HTR-8/SVneo (cell line): ENCODE data around the gene TSFM.
"Not testable (repeated sequence)": the region's sequence is repeated elsewhere in the genome, so short reads cannot be mapped to it uniquely, and the experiment has no call there.

Source experiments
- DNase-seq: peaks from one replicate; pipeline ENCODE4 v3.0.0; 2011; ENCODE audit warnings: low spot score, mixed read lengths; ENCODE audit not compliant: insufficient read length
- FAIRE-seq: peaks from 2 replicates; lab custom pipeline; 2011; peaks lifted over from hg19 to GRCh38; lab: Jason Lieb, UNC

TSFM gene

DNA sequence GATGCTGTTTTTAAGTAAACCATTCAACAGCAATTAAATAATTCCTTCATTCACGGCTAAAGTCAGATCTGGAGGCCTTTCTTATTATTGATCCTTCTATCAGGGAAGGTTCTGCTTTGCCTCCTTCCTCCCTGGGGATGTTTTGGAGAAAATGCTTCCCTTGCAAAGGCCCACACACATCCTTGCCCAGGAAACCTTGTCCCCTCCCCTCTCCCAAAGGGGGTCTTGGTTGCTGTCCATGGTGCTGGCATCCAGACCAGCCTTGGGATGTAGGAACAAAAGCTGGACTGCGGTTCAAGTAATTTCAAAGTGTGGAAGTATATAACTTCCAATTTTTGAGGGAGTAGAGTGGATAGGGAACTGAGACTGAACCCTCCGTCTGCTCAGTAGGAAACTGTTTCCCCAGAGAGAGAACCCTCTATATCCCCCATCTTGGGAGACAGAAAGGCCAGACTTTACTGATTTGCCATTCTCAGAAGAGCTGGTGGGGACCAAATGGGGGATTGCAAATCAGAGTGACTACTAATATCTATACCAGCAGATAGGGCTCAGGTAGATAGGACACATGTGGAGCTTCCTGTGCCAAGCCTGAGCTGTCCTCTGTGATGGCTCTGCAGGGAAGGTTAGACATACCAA lies 22.1 kb upstream of the TSFM start:
- DNase-seq (no peak), FAIRE-seq (no peak)

DNA sequence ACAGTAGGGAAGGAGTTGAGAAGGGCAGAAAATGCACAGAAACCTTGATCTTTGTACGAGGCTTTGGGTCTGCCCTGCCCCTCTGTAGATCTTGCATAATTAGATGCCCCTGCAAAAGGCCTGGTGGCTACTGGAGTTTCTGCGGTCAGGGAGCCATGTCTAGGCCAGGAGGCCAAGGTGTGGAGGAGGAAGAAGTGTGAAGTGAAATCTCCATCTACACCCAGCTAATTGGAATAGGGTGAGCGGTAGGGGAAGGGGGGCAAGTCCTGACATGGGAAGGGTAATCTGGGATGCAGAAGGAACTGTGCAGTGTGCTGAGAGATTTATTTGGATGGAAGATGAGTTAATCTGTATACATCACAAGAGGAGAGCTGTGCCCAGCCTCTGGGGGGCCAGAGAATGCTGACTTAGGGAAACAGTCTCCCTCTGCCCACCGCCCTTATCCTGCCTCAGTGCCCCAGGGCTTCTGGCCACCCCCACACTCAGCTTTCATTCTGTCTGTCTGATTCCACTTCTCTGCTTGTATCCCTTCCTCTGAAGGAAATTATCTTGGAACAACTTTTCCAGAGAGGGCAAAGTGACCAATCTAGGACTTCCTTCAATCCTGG lies 21.1 kb upstream of the TSFM start:
- DNase-seq (no peak), FAIRE-seq (no peak)

DNA sequence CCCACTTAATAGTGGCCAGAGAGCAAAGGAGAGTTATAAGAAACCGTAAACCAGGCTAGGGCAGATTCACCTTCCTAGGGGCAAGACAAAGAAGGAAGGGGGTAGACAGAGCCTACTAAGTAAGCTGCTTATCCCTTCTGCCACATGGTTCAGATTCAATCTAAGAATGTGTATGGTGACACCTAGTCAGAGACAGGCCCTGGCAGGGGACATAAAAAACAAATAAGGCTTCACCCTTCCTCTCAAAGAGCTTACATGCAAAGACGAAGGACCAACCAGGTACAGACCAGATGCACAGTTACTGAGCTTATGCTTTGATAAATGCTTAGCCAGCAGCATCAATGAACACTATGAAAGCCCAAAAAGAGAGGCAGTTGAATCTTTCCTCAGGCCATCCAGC lies 20.1 kb upstream of the TSFM start:
- FAIRE-seq, result no peak

DNA sequence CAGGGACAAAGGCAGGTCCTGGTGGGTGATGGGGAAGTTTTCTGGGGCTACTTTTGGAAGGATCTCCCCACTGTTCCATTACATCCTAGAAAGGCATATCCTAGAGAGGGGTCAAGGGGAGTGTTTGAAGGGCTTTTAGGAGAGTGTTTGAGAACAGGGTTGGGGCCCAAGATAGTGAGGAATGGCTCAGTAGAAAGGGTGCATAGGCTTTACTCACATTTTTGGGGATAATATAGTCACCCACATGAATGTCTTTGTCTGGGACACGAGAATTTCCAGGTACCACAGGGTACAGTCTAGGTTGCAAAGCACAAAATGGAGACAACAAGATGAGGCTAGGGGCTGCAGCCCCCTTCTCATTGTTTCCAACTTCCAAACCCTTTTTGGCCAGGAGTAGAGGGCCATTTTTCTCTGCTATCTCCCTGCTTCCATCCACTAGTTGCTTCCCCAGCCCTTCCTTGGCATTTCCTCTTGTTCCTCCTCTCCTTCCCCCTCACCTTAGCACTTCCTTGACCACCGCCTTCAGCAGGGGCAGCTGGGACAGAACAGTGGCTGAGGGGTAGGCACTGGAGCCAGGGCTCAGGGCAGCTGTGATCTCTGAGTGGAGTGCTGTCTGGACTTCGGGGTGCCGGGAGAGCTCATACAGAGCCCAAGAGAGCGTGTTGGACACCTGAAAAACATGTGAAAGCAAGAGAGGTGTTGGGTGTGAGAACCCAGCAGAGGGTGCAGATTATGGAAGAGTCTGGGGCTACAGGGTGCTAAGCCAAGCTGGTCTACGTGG lies 18.5 kb upstream of the TSFM start:
- FAIRE-seq, result no peak

More for the DNA sequence above, 20.1 kb upstream of the TSFM start:
- DNase-seq, result no peak

DNA sequence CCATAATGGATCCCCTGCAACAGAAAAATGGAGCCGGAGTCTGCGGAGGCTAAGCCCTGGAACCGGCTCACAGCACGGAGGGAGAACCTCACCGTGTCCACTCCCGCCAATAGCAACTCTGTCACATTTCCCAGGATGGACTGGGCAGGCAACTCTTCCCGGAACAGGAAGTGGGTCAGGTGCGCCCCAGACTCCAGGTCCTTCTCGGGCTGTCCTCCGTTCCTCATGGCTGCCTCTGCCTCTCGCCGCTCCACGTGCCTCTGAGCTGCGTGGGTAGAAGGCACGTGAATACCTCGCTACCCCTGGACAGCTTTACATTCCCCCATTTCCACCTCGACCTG lies 18.0 kb upstream of the TSFM start:
- FAIRE-seq (no peak), DNase-seq (no peak)

More for the DNA sequence above, 18.5 kb upstream of the TSFM start:
- no peak for DNase-seq

DNA sequence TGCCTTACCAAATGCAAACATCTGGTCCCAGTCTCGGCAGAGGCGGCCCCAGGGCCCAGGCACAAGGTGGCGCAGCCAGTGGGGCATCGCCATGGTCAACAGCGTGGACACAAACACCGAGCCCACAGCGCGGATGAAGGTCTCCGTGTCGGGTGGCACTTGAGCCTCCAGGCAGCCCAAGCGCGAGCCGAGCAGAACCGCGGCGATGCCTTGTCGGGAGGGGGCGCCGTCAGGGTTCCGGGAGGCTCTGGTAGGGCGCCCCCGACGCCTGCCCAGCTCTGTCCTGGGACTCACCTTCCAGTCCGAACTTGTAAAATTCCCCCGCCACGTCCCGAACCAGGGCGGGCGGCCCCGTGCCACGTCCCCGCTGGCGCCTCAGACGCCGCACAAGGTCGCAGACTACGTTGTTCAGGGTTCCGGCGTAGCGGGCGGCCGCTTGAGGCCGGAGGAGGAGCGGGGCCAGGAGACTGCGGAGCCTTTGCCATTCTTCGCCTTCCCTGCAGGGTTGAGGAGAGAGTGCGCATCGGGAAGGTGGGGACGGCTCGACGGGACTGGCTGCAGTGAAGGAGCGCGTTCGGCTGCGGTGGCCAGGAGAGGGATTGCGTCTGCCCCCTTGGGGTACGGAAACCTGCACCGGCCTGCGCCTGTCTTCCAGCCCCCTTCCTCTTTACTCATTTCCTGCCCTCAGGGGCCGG lies 17.4 kb upstream of the TSFM start:
- DNase-seq (no peak), FAIRE-seq (peak; percentile 64)

DNA sequence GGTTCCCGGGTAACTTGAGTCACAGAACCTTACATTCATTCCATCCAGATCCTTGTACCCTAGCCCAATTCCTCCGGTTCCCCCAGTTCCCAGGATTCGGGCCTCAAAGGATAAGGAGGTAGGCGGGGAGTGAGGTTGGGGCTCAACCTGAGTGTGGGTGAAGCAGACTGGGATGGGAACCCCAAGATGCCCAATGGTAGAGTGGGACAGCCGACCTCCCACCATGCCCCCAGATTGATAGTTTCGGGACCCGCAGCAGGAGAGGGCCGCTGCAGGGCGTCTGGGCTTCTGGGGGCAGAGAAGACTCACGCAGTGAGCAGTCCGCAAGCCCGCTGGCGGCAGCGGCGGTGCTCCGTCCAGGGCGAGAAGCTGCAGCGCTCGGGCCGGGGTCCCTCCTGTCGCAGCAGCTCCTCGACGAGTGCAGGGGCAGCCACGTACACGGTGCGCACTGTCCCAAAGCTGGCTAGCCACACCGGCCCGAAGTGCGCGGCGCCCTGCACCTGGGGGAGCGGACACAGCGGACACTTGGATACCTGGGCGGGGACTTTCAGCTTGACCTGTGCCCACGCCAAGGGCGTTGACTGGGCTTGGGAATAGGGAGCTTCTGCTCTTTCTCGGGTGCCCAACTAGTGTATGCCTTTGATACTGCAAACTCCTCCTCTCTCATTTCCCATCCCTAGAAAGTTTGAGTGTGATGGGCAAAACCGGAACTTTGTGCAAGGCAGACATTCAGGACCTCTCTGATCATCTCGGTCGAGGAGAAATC lies 16.7 kb upstream of the TSFM start:
- FAIRE-seq, result no peak
- DNase-seq, result no peak

DNA sequence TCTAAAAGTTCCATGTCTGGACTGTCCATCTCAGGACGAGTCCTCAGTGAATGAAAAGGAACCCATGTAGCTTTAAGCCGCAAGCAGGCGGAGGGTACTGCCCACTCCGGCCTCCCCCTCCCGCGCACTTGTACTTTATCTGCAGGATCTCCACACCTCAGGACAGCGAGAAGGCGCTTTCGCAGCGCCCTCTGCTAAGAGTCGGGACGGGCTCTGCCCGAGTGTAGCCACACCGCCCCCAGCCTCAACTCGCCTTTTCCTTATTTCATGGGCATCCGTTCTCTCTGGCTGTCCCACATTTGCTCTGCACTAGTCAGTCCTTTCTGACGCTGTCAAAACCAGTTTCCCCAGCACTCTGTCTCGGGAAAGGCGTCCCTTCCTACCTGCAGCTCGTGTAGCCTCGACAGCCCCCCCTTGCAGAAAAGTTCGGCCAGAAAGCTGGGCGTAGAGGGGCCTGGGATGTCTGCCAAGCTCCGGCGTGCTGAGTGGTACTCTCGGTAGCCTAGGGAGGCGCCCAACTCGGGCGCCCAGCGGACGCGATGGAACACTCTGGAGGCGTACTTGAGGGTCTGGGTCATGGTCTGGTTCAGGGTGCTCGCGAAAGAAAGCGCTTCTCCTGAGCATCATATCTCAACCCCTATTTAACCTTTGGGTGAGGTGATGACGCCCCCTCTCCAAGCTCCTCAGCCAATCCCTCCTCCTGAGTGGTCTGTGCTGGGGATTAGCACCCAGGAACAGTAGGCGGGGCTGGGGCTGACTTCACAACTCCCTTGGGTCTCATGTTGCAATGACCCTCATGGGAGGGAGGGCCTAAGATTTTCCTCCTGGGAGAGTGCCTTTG lies 15.9 kb upstream of the TSFM start, which contains the start of gene CYP27B1:
Gene CYP27B1 (minus strand): TSS at position 615 of the 841 bp plus-strand sequence. CDS start 37 bp downstream, at position 578.
- peak; percentile 66 for DNase-seq

DNA sequence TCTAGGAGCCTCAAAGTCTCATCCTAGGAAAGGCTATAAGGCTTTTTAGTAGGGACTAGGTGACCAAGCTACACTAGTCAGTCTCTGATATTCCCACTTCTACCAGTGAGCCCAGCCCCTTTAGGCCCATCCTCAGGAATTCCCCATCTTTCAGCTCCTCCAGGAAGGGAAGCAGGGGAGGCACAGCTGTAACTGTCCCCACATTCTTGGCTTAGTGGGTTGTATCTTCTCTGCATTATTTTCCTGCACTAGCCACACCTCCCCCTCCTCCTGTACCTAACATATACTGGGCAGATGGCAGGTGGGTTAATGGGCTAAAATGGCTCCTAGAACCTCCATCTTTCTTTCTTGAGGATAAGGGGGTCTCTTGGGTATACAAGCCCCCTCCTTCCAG lies 15.3 kb upstream of the TSFM start:
- FAIRE-seq (no peak), DNase-seq (no peak)

More for the DNA sequence above, 15.9 kb upstream of the TSFM start, which contains the start of gene CYP27B1:
- peak; percentile 62 for FAIRE-seq

DNA sequence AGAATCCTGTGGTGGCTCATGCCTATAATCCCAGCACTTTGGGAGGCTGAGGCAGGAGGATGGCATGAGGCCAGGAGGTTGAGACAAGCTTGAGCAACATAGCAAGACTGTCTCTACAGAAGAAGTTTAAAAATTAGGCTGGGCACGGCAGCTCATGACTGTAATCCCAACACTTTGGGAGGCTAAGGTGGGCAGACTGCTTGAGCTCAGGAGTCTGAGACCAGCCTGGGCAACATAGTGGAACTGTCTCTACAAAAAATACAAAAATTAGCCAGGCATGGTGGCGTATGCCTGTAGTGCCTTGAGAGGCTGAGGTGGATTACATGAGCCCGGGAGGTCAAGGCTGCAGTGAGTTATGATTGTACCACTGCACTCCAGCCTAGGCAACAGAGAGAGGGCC lies 14.7 kb upstream of the TSFM start:
- FAIRE-seq, result no peak

DNA sequence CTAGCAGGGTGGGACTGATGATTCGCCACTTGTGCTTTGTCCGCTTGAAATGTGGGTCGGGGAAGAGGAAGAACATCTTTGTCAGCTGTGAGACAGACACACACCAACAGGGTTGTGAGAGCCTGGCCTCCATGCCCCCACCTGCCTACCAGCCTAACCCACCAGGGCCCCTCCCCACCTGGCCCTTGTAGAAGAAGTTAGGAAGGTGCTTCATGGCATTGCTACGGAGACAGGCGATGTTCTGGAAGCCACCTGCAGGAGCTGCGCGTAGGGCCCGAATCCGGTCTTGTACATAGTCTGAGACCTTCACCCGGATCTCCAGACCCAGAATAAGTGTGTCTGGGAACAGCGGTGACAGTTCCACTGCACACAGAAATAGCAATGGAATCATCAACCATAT lies 13.0 kb upstream of the TSFM start:
- no peak for FAIRE-seq

More for the DNA sequence above, 14.7 kb upstream of the TSFM start:
- DNase-seq, result no peak

DNA sequence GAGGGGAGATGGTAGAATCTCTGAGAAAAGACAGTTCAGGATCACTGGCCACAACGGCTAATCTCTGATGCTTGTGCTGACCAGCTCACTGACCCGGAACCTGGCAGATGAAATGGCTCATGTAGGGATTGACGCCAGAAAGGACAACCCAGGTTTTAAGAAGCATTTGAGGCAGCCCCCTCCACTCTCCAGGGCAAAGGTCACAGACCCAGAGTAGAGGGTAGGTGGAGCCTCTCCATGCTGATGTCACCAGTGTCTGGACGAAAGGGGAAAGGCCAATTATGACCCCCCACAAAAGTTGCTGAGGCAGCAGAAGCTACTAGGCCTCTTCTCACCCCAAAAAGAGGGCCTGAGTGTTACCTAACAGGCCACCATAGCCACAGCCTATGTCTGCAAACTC lies 11.9 kb upstream of the TSFM start:
- DNase-seq (no peak), FAIRE-seq (no peak)

More for the DNA sequence above, 13.0 kb upstream of the TSFM start:
- no peak for DNase-seq

DNA sequence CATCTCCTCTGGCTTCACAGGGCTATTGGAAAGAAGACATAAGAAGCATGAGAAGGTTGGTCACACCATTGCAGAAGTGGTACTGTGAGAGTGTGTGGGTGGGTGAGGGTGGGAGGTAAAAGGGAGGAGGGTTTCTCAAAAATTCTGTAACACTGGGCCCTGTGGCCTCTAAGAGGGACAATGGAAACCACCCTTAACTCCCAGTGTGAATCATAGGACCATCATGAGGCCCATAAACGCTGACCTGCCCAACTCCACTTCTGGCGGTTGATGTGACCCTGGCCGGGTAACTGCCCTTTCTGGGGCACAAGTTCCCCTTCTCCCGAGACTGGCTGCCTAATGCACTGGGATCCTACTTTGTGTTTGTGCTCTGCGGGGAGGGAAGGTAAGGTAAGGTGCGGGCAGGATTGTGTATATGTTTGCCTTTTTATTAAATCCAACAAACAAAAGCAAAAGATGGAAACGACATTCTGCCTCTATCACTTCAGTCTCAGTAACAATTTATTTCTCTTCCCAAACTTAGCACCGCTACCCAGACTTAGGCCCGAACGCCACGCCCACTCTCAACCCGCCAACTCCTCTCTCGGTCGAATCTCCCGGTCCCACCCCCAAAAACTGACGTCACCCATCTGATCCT lies 11.2 kb upstream of the TSFM start:
- FAIRE-seq (no peak), DNase-seq (peak; percentile 90)

DNA sequence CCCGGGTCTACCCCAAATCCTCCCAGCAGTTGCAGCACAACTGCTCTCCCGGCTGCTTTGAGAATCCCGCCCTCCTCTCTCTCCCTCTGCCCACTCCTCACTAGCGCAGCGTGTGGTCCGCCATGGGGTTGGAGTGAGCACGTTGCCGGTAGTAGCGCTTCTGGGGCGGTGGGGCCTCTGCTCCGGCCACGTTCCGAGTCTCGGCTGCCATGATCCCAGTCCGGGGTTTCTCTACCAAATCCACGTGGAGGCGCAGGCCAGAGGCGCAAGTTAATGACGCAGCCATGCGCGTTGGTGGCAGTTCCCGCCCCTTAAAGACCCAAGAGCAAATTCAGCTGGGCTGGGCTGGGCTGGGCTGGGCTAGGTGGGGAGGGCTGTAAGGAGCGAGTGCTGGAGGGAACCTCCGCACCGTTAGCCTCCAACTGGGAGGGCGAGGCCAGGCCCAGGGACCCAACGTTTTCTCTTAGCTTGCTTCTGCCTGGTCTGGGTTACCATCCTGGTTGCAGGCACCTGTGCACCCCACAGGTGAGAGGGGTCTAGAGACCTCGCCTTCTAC lies 10.6 kb upstream of the TSFM start, which contains the start of gene METTL1:
Gene METTL1 (minus strand): TSS at position 233 of the 556 bp plus-strand sequence. CDS start 22 bp downstream, at position 211.
- peak; percentile 72 for FAIRE-seq
- DNase-seq, result peak; percentile 94

DNA sequence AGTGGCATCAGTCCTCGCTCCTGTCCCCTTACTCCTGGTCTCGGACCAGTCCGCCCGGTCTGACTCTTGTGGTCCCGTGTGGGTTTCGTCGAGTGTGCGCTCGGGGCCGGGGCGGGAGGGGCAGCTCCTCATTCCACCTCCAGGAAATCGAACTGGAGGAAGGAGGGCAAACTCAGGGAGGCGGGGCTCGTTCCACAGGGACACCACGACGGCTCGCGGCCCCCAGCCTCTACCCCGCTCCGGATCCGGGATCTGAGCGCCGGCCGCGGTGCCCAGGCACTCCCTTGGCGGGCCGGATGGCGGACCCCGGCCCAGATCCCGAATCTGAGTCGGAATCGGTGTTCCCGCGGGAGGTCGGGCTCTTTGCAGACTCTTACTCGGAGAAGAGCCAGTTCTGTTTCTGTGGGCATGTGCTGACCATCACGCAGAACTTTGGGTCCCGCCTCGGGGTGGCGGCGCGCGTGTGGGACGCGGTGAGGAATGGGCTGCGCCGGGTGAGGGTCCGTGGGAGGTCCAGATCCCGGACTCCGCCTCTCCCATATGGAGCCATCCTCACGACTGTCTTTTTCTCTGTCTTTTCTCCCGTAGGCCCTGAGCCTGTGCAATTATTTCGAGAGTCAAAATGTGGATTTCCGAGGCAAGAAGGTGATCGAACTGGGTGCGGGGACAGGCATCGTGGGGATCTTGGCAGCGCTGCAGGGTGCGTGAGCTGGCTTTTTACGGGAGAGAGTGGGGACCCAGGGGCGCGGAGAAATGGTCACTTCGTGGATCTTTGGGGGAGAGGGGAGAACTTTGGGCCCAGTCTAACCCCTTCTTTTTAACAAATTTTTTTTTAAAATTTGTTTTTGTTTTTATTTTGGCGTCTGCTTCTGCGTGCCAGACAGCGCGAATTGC lies 9.9 kb upstream of the TSFM start, which contains the start of gene EEF1AKMT3:
Gene EEF1AKMT3 (plus strand): TSS at position 186 of the 894 bp plus-strand sequence. CDS start 111 bp downstream, at position 297.
- no peak for FAIRE-seq
- DNase-seq, result peak; percentile 57

DNA sequence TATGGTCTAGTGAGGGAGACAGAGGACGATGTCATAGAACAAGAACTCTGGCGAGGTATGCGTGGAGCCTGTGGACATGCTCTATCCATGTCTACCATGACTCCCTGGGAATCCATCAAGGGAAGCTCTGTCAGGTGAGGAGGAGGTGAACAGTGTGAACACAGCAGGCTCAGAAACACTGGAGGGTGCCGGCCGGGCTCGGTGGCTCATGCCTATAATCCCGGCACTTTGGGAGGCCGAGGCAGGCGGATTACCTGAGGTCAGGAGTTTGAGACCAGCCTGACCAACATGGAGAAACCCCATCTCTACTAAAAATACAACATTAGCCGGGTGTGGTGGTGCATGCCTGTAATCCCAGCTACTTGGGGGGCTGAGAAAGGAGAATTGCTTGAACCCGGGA lies 8.0 kb upstream of the TSFM start:
- FAIRE-seq, DNase-seq: not testable (repeated sequence)

DNA sequence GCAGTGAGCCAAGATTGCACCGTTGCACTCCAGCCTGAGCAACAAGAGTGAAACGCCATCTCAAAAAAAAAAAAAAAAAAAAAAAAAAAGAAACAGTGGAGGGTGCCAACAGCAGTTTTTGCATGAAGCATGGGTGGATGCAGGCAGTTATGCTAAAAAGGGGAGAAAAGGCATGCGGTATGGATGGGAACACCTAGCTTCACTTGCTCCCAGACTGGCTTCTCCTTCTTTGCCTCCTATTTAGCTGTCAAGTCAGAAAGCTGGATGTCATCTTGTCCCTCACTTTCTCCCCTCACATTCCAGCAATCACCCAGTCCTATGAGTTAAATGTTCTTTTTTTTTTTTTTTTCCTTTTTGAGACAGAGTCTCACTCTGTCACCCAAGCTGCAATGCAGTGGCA lies 7.5 kb upstream of the TSFM start:
- no peak for FAIRE-seq
- no peak for DNase-seq
